GM15510 (cell line): ENCODE results near the gene NCOA5.

Source experiments
- POLR2A ChIP-seq: IDR thresholded peaks from 3 replicates; pipeline ENCODE4 v1.6.1; 2011; ENCODE audit warnings: borderline replicate concordance; ENCODE audit not compliant: insufficient read length; ENCODE audit errors: extremely low read depth

The NCOA5 gene

GRCh38 chr20:46060301-46060881, 29.4 kb downstream of the NCOA5 start:
- TF ChIP-seq POLR2A: no peak

GRCh38 chr20:46058599-46059281, 31.0 kb downstream of the NCOA5 start:
- no peak for TF ChIP-seq POLR2A

GRCh38 chr20:46057856-46058598, 31.7 kb downstream of the NCOA5 start:
- TF ChIP-seq POLR2A: no peak

GRCh38 chr20:46056970-46057855, 32.5 kb downstream of the NCOA5 start:
- TF ChIP-seq POLR2A: no peak

- no peak for TF ChIP-seq POLR2A
These were observed 33.5 kb downstream of the NCOA5 start for GRCh38 chr20:46056027-46056833.

- no peak for TF ChIP-seq POLR2A
These were observed 34.5 kb downstream of the NCOA5 start for GRCh38 chr20:46055269-46055668.

GRCh38 chr20:46054606-46055005, 35.2 kb downstream of the NCOA5 start:
- no peak for TF ChIP-seq POLR2A

- no peak for TF ChIP-seq POLR2A
These were observed 36.3 kb downstream of the NCOA5 start for GRCh38 chr20:46053416-46053815.

- no peak for TF ChIP-seq POLR2A
These were observed 38.0 kb downstream of the NCOA5 start for GRCh38 chr20:46051556-46052308.

- no peak for TF ChIP-seq POLR2A
These were observed 38.9 kb downstream of the NCOA5 start for GRCh38 chr20:46050885-46051284.

GRCh38 chr20:46050444-46050843, 39.3 kb downstream of the NCOA5 start:
- no peak for TF ChIP-seq POLR2A

GRCh38 chr20:46049815-46050214, 39.9 kb downstream of the NCOA5 start:
- no peak for TF ChIP-seq POLR2A

GRCh38 chr20:46049190-46049589, 40.6 kb downstream of the NCOA5 start:
- no peak for TF ChIP-seq POLR2A
